Transverse colon (tissue), 4 donors: ENCODE measurements around the gene JSRP1.

ENCODE experiments used
- POLR2AphosphoS5 ChIP-seq, 3 donors: sonication (generic); formaldehyde crosslinking; IDR thresholded peaks; one replicate each; pipeline ENCODE4 v1.6.1; 2016; ENCODE audit warnings: antibody characterized with exemption in 3 of 3
- TF ChIP-seq, protein P1 (sequence below), 5 experiments: fragments of 200-600 bp in 3 of 5; fragments of 450-650 bp in 2 of 5; sonication (generic) in 3 of 5; IDR thresholded peaks; 1 replicate in 2 of 5; 2 replicates in 3 of 5; pipeline ENCODE4 v1.5.1; 2016 to 2017; ENCODE audit warnings: antibody characterized with exemption in 5 of 5, inconsistent platforms in 3 of 5, mild to moderate bottlenecking in 2 of 5, moderate library complexity in 1 of 5

DNA sequence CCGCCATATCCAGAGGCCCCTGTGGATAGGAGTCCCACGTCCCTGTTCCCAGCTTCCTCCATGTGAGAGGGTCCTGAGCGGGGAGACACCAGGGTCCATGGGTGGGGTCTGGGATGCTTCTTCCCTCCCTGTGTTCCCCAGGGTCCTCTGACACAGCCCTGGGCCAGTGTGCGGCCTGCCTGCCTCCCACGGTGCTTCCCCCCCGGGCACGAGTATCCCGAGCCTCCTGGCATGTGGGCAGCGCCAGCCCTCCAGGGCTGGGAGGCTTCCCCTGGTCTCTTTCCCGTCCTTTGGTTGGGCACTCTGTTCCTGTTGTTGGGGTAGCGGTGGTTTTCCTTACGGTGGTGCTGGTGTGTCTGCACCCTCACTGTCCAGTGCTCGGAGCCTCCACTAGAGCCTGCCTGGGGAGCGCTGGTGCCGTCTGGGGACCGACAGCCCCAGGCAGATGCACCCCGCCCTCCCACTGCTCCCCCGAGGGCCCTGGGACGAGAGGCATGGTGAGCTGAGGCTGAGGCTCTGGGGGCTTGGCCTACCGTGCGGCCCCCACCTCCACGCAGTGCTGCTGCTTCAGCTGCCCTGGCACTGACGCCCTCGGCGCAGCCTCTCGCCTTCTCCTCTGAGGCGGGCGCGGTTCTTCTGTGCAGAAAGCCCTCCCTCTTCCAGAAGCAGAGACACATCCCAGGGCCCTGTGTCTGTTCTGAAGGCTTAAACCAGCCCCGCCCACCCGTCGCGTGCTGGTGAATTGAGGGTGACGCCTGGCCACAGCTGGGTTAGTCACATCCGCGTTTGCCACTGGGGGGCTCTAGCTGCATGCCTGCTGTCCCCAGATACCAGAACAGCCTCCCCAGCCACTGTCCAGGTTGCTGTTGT lies 48.0 kb downstream of the JSRP1 start:
- TF ChIP-seq, protein P1, sequence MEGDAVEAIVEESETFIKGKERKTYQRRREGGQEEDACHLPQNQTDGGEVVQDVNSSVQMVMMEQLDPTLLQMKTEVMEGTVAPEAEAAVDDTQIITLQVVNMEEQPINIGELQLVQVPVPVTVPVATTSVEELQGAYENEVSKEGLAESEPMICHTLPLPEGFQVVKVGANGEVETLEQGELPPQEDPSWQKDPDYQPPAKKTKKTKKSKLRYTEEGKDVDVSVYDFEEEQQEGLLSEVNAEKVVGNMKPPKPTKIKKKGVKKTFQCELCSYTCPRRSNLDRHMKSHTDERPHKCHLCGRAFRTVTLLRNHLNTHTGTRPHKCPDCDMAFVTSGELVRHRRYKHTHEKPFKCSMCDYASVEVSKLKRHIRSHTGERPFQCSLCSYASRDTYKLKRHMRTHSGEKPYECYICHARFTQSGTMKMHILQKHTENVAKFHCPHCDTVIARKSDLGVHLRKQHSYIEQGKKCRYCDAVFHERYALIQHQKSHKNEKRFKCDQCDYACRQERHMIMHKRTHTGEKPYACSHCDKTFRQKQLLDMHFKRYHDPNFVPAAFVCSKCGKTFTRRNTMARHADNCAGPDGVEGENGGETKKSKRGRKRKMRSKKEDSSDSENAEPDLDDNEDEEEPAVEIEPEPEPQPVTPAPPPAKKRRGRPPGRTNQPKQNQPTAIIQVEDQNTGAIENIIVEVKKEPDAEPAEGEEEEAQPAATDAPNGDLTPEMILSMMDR (IDR thresholded peaks at IDR 0.05): peak in 3 of 5 experiments; percentile 10 to 14 (median 11)
- no peak for TF ChIP-seq POLR2AphosphoS5 (IDR thresholded peaks at IDR 0.05)
